Neural crest cell (in vitro differentiated cells): ENCODE measurements around the gene HIF1AN. TPM values are rescaled to one million over a fixed set of nuclear protein-coding genes. Genes with fewer than 3 reads are reported as not detected.

ENCODE experiments used
- DNase-seq: peaks from one replicate; pipeline ENCODE4 v3.0.0; 2021; ENCODE audit warnings: low read depth, mixed read lengths, low spot score
- H3K27ac Mint-ChIP-seq: one replicate; pipeline ENCODE4 v1.8.0; 2021; ENCODE audit warnings: mild to moderate bottlenecking, mixed read lengths; ENCODE audit not compliant: unreplicated experiment
- H3K27me3 Mint-ChIP-seq: 2 replicates; pipeline ENCODE4 v1.8.0; 2021; ENCODE audit warnings: low read depth, mild to moderate bottlenecking, mixed read lengths
- H3K36me3 Mint-ChIP-seq: 2 replicates; pipeline ENCODE4 v1.8.0; 2021; ENCODE audit warnings: low read depth, mild to moderate bottlenecking, mixed read lengths
- H3K4me1 Mint-ChIP-seq: 2 replicates; pipeline ENCODE4 v1.8.0; 2021; ENCODE audit warnings: mixed read lengths
- H3K4me3 Mint-ChIP-seq: one replicate; pipeline ENCODE4 v1.8.0; 2021; ENCODE audit warnings: mild to moderate bottlenecking, mixed read lengths
- H3K9me3 Mint-ChIP-seq: 2 replicates; pipeline ENCODE4 v1.8.0; 2021; ENCODE audit warnings: mixed read lengths
- total RNA-seq: library from RNA; stranded (reverse); gene quantifications from 2 replicates; pipeline ENCODE4 v1.2.1, GENCODE V29; 2021
- TF ChIP-seq, protein P1 (sequence below): fragments of 200-600 bp; sonication (generic); conservative IDR thresholded peaks from 2 replicates; pipeline ENCODE4 v1.5.0; 2021; ENCODE audit warnings: antibody characterized with exemption, mild to moderate bottlenecking

The HIF1AN gene
- total RNA-seq, 1 donor from 2014 or later = 55.7 TPM

DNA sequence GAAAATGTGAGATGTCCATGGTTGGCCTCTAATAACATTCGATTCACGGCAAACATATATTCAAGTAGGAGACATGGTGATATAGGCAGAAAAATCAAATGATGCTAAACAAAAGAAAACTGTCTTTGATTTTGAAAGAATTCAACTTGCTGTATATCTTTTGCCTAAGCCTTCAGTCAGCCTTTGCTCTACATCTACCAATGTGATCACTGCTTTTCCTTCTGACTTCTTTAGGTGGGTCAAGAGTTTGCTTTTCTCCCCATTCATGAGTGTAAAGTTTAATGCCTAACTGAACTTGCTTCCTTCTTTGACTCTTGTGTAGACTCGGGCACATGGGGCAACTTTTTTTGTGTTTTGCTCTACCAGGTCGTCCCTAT, 417 bp upstream of the HIF1AN start:
- Mint-ChIP-seq H3K36me3 (peaks cover 3% of the 10 kb centered on the region), H3K4me1 (peaks cover 4% of the 10 kb centered on the region), H3K9me3 (no peaks in the 10 kb centered on the region), H3K4me3 (no peak overlapping the region), H3K27me3 (no peaks in the 10 kb centered on the region), H3K27ac (no peak overlapping the region)
- TF ChIP-seq, protein P1, sequence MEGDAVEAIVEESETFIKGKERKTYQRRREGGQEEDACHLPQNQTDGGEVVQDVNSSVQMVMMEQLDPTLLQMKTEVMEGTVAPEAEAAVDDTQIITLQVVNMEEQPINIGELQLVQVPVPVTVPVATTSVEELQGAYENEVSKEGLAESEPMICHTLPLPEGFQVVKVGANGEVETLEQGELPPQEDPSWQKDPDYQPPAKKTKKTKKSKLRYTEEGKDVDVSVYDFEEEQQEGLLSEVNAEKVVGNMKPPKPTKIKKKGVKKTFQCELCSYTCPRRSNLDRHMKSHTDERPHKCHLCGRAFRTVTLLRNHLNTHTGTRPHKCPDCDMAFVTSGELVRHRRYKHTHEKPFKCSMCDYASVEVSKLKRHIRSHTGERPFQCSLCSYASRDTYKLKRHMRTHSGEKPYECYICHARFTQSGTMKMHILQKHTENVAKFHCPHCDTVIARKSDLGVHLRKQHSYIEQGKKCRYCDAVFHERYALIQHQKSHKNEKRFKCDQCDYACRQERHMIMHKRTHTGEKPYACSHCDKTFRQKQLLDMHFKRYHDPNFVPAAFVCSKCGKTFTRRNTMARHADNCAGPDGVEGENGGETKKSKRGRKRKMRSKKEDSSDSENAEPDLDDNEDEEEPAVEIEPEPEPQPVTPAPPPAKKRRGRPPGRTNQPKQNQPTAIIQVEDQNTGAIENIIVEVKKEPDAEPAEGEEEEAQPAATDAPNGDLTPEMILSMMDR = no peak
- DNase-seq = no peak

DNA sequence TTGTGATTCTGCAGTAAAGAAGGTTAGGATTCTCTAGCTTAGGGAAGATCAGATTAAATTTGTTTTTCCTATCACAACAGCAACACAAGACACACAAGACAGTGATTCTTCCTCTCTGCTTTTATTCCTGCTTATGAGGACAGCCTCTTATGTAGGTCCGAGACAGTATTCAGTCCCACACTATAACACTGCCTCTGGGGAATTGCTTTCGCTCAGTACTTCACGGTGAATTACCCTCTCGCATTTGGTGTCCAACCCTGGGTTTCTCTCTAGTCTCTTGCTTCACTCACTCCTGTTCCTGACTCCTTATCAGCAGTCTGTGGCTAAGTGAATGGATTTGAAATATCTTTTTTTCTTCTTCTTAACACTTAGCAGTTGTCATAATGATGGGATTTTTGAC, 1.7 kb downstream of the HIF1AN start:
- H3K4me3 Mint-ChIP-seq = no peak overlapping the region
- H3K27ac Mint-ChIP-seq = no peak overlapping the region
- no peaks in the 10 kb centered on the region for H3K27me3 Mint-ChIP-seq
- TF ChIP-seq, protein P1 = no peak
- no peaks in the 10 kb centered on the region for H3K9me3 Mint-ChIP-seq
- no peak for DNase-seq
- H3K4me1 Mint-ChIP-seq = peaks cover 3% of the 10 kb centered on the region
- H3K36me3 Mint-ChIP-seq = peaks cover 5% of the 10 kb centered on the region

DNA sequence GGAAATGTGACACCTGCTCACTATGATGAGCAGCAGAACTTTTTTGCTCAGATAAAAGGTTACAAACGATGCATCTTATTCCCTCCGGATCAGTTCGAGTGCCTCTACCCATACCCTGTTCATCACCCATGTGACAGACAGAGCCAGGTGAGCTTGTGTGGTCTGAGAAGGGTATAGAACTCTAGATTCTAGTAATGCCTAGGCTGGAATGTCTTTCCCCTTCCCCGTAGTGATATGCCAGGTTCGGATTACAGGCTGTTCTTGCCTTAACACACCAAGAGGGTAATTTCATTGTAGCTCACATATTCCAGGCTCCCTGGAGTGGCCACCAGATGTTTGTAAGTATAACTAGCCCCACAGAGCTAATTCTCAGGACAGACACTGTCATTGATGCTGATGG, 9.2 kb downstream of the HIF1AN start:
- DNase-seq = no peak
- no peaks in the 10 kb centered on the region for H3K4me1 Mint-ChIP-seq
- TF ChIP-seq, protein P1 = no peak
- H3K27ac Mint-ChIP-seq = no peak overlapping the region
- no peaks in the 10 kb centered on the region for H3K9me3 Mint-ChIP-seq
- no peak overlapping the region for H3K4me3 Mint-ChIP-seq
- no peaks in the 10 kb centered on the region for H3K27me3 Mint-ChIP-seq
- peaks cover 17% of the 10 kb centered on the region for H3K36me3 Mint-ChIP-seq

DNA sequence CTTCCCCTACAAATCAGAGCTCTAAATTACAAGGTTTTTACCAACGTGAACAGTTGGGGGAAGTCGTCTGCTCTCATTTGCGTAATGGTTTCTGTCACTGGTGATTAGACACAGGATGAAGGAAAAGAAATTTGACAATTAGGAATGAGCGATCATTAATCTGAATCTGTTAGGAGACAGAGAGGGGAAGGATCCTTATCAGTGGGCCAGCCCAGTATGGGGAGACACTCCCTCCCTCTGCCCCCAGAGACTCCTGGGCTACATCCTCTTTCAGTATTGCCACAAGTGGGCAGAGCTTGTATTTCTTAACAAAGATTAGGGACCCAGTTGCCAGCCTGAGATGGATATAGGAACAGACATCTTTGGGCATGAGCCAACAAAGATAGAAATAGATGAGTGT, 15.5 kb downstream of the HIF1AN start:
- no peak overlapping the region for H3K27ac Mint-ChIP-seq
- no peaks in the 10 kb centered on the region for H3K4me1 Mint-ChIP-seq
- TF ChIP-seq, protein P1 = no peak
- no peaks in the 10 kb centered on the region for H3K27me3 Mint-ChIP-seq
- H3K4me3 Mint-ChIP-seq = no peak overlapping the region
- no peaks in the 10 kb centered on the region for H3K9me3 Mint-ChIP-seq
- peaks cover 10% of the 10 kb centered on the region for H3K36me3 Mint-ChIP-seq
- DNase-seq = no peak

DNA sequence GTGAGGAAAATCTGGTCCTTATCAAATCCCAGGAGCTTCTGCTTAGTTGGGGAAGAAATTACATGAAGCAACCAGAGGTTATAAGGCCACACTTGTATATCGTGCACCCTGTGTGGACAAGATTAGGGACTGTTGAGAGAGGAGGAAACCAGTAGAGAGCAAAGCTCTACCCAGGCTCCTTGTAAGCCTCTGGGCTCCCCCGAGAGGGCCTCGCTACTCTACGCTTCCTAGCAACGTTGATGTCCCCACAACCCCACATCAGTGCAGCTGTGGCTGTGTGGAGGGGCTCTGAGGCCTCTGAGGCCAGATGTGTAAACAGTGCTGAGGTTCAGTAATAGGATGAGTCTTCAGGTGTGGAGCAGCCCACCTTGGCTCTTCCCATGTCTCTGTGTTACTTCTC, 16.0 kb downstream of the HIF1AN start:
- Mint-ChIP-seq H3K36me3 (peaks cover 6% of the 10 kb centered on the region), H3K27me3 (no peaks in the 10 kb centered on the region), H3K27ac (no peak overlapping the region), H3K9me3 (no peaks in the 10 kb centered on the region), H3K4me3 (no peak overlapping the region), H3K4me1 (no peaks in the 10 kb centered on the region)
- TF ChIP-seq, protein P1 = no peak
- DNase-seq = no peak

DNA sequence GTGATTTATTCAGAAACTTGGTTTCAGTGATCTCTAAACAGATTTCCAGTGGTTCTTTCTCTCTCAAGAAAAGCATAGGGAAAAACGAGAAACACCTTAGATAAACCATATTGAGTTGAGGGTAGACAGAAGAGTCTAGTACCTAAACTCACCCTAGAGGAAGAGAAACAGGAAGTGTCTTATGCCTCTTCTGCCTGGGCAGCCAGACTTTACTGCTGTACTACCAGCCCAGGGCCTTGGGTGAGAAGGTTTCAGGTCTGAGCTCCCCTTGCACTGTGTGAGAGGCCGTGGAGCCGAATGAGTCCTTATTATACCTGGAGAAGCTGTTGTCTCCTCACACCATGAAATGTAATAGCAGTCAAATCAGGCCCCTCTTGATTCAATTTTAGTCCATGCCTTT, 18.2 kb downstream of the HIF1AN start:
- TF ChIP-seq, protein P1 = no peak
- H3K27ac Mint-ChIP-seq = no peak overlapping the region
- H3K27me3 Mint-ChIP-seq = no peaks in the 10 kb centered on the region
- DNase-seq = no peak
- no peaks in the 10 kb centered on the region for H3K36me3 Mint-ChIP-seq
- no peak overlapping the region for H3K4me3 Mint-ChIP-seq
- H3K4me1 Mint-ChIP-seq = no peaks in the 10 kb centered on the region
- H3K9me3 Mint-ChIP-seq = no peaks in the 10 kb centered on the region
